ENCODE results near the gene FRAT2.

The FRAT2 gene

GRCh38 chr10:97363071-97363470, 28.5 kb upstream of the FRAT2 start:
- Histone ChIP-seq H3K9ac (ENCODE audit: insufficient read length, low read depth) (no peak overlapping the region), H3K9me3 (ENCODE audit: insufficient read depth, low read length) (no peaks in the 10 kb centered on the region), H3K4me1 (ENCODE audit: insufficient read depth, insufficient read length) (peaks cover 3% of the 10 kb centered on the region), H3K27me3 (ENCODE audit: insufficient read depth, insufficient read length) (no peaks in the 10 kb centered on the region), H3K36me3 (ENCODE audit: insufficient read depth, insufficient read length, low read length) (peaks cover 88% of the 10 kb centered on the region), H3K4me3 (ENCODE audit: insufficient read length, low read depth) (no peak overlapping the region)
- TF ChIP-seq SUZ12 (IDR thresholded peaks at IDR 0.05; ENCODE audit: extremely low read depth, insufficient read depth, insufficient read length) (no peak), ZNF274 (IDR thresholded peaks at IDR 0.05; ENCODE audit: low read depth, low read length) (no peak), YY1 (IDR thresholded peaks at IDR 0.05; ENCODE audit: insufficient read depth, insufficient read length) (no peak)
- no peak for DNase-seq (ENCODE audit: low read depth, low spot score)

GRCh38 chr10:97362310-97363033, 27.9 kb upstream of the FRAT2 start:
- no peaks in the 10 kb centered on the region for H3K27me3 ChIP-seq (ENCODE audit: insufficient read depth, insufficient read length)
- H3K9ac ChIP-seq (ENCODE audit: insufficient read length, low read depth): no peak overlapping the region
- H3K4me1 ChIP-seq (ENCODE audit: insufficient read depth, insufficient read length): peaks cover 3% of the 10 kb centered on the region
- H3K9me3 ChIP-seq (ENCODE audit: insufficient read depth, low read length): no peaks in the 10 kb centered on the region
- no peak for DNase-seq (ENCODE audit: low read depth, low spot score)
- H3K36me3 ChIP-seq (ENCODE audit: insufficient read depth, insufficient read length, low read length): peaks cover 88% of the 10 kb centered on the region
- no peak overlapping the region for H3K4me3 ChIP-seq (ENCODE audit: insufficient read length, low read depth)
- TF ChIP-seq ZNF274 (IDR thresholded peaks at IDR 0.05; ENCODE audit: low read depth, low read length) (no peak), YY1 (IDR thresholded peaks at IDR 0.05; ENCODE audit: insufficient read depth, insufficient read length) (no peak), SUZ12 (IDR thresholded peaks at IDR 0.05; ENCODE audit: extremely low read depth, insufficient read depth, insufficient read length) (no peak)

GRCh38 chr10:97361537-97361901, 27.0 kb upstream of the FRAT2 start:
- Histone ChIP-seq H3K9ac (ENCODE audit: insufficient read length, low read depth) (no peak overlapping the region), H3K9me3 (ENCODE audit: insufficient read depth, low read length) (no peaks in the 10 kb centered on the region), H3K4me1 (ENCODE audit: insufficient read depth, insufficient read length) (peaks cover 3% of the 10 kb centered on the region), H3K4me3 (ENCODE audit: insufficient read length, low read depth) (no peak overlapping the region), H3K36me3 (ENCODE audit: insufficient read depth, insufficient read length, low read length) (peaks cover 88% of the 10 kb centered on the region), H3K27me3 (ENCODE audit: insufficient read depth, insufficient read length) (no peaks in the 10 kb centered on the region)
- no peak for DNase-seq (ENCODE audit: low read depth, low spot score)
- no peak for TF ChIP-seq ZNF274 (IDR thresholded peaks at IDR 0.05; ENCODE audit: low read depth, low read length)
- TF ChIP-seq SUZ12 (IDR thresholded peaks at IDR 0.05; ENCODE audit: extremely low read depth, insufficient read depth, insufficient read length): no peak
- no peak for TF ChIP-seq YY1 (IDR thresholded peaks at IDR 0.05; ENCODE audit: insufficient read depth, insufficient read length)

- Histone ChIP-seq H3K4me1 (ENCODE audit: insufficient read depth, insufficient read length) (peaks cover 3% of the 10 kb centered on the region), H3K36me3 (ENCODE audit: insufficient read depth, insufficient read length, low read length) (peaks cover 88% of the 10 kb centered on the region), H3K27me3 (ENCODE audit: insufficient read depth, insufficient read length) (no peaks in the 10 kb centered on the region), H3K9ac (ENCODE audit: insufficient read length, low read depth) (no peak overlapping the region), H3K4me3 (ENCODE audit: insufficient read length, low read depth) (no peak overlapping the region), H3K9me3 (ENCODE audit: insufficient read depth, low read length) (no peaks in the 10 kb centered on the region)
- TF ChIP-seq SUZ12 (IDR thresholded peaks at IDR 0.05; ENCODE audit: extremely low read depth, insufficient read depth, insufficient read length): no peak
- TF ChIP-seq YY1 (IDR thresholded peaks at IDR 0.05; ENCODE audit: insufficient read depth, insufficient read length): no peak
- no peak for TF ChIP-seq ZNF274 (IDR thresholded peaks at IDR 0.05; ENCODE audit: low read depth, low read length)
- no peak for DNase-seq (ENCODE audit: low read depth, low spot score)
Measured at GRCh38 chr10:97360705-97361536, 26.4 kb upstream of the FRAT2 start.

- DNase-seq (ENCODE audit: low read depth, low spot score): no peak
- Histone ChIP-seq H3K9ac (ENCODE audit: insufficient read length, low read depth) (no peak overlapping the region), H3K4me3 (ENCODE audit: insufficient read length, low read depth) (no peak overlapping the region), H3K27me3 (ENCODE audit: insufficient read depth, insufficient read length) (no peaks in the 10 kb centered on the region), H3K9me3 (ENCODE audit: insufficient read depth, low read length) (no peaks in the 10 kb centered on the region), H3K4me1 (ENCODE audit: insufficient read depth, insufficient read length) (peaks cover 3% of the 10 kb centered on the region), H3K36me3 (ENCODE audit: insufficient read depth, insufficient read length, low read length) (peaks cover 74% of the 10 kb centered on the region)
- no peak for TF ChIP-seq SUZ12 (IDR thresholded peaks at IDR 0.05; ENCODE audit: extremely low read depth, insufficient read depth, insufficient read length)
- no peak for TF ChIP-seq ZNF274 (IDR thresholded peaks at IDR 0.05; ENCODE audit: low read depth, low read length)
- no peak for TF ChIP-seq YY1 (IDR thresholded peaks at IDR 0.05; ENCODE audit: insufficient read depth, insufficient read length)
Measured at GRCh38 chr10:97358781-97359180, 24.3 kb upstream of the FRAT2 start.

GRCh38 chr10:97358349-97358748, 23.8 kb upstream of the FRAT2 start:
- Histone ChIP-seq H3K4me1 (ENCODE audit: insufficient read depth, insufficient read length) (peaks cover 3% of the 10 kb centered on the region), H3K4me3 (ENCODE audit: insufficient read length, low read depth) (no peak overlapping the region), H3K36me3 (ENCODE audit: insufficient read depth, insufficient read length, low read length) (peaks cover 70% of the 10 kb centered on the region), H3K9ac (ENCODE audit: insufficient read length, low read depth) (no peak overlapping the region), H3K27me3 (ENCODE audit: insufficient read depth, insufficient read length) (no peaks in the 10 kb centered on the region), H3K9me3 (ENCODE audit: insufficient read depth, low read length) (no peaks in the 10 kb centered on the region)
- TF ChIP-seq ZNF274 (IDR thresholded peaks at IDR 0.05; ENCODE audit: low read depth, low read length) (no peak), YY1 (IDR thresholded peaks at IDR 0.05; ENCODE audit: insufficient read depth, insufficient read length) (no peak), SUZ12 (IDR thresholded peaks at IDR 0.05; ENCODE audit: extremely low read depth, insufficient read depth, insufficient read length) (no peak)
- no peak for DNase-seq (ENCODE audit: low read depth, low spot score)

GRCh38 chr10:97356918-97357317, 22.4 kb upstream of the FRAT2 start:
- Histone ChIP-seq H3K9ac (ENCODE audit: insufficient read length, low read depth) (no peak overlapping the region), H3K27me3 (ENCODE audit: insufficient read depth, insufficient read length) (no peaks in the 10 kb centered on the region), H3K4me1 (ENCODE audit: insufficient read depth, insufficient read length) (no peaks in the 10 kb centered on the region), H3K9me3 (ENCODE audit: insufficient read depth, low read length) (no peaks in the 10 kb centered on the region), H3K4me3 (ENCODE audit: insufficient read length, low read depth) (no peak overlapping the region), H3K36me3 (ENCODE audit: insufficient read depth, insufficient read length, low read length) (peaks cover 59% of the 10 kb centered on the region)
- TF ChIP-seq ZNF274 (IDR thresholded peaks at IDR 0.05; ENCODE audit: low read depth, low read length) (no peak), YY1 (IDR thresholded peaks at IDR 0.05; ENCODE audit: insufficient read depth, insufficient read length) (no peak), SUZ12 (IDR thresholded peaks at IDR 0.05; ENCODE audit: extremely low read depth, insufficient read depth, insufficient read length) (no peak)
- no peak for DNase-seq (ENCODE audit: low read depth, low spot score)
